HG03460 (cell line): Measurements from ENCODE around the gene FAM50B.

Source experiments
- ATAC-seq: cut with Tn5 transposase; IDR thresholded peaks from one replicate; pipeline ENCODE4 v1.9.1; 2021; ENCODE audit not compliant: unreplicated experiment

FAM50B gene

GRCh38 chr6:3819161-3820110 is 29.7 kb upstream of the FAM50B start:
- no peak for ATAC-seq

- ATAC-seq: no peak
These were observed 28.6 kb upstream of the FAM50B start for GRCh38 chr6:3820563-3820962.

DNA sequence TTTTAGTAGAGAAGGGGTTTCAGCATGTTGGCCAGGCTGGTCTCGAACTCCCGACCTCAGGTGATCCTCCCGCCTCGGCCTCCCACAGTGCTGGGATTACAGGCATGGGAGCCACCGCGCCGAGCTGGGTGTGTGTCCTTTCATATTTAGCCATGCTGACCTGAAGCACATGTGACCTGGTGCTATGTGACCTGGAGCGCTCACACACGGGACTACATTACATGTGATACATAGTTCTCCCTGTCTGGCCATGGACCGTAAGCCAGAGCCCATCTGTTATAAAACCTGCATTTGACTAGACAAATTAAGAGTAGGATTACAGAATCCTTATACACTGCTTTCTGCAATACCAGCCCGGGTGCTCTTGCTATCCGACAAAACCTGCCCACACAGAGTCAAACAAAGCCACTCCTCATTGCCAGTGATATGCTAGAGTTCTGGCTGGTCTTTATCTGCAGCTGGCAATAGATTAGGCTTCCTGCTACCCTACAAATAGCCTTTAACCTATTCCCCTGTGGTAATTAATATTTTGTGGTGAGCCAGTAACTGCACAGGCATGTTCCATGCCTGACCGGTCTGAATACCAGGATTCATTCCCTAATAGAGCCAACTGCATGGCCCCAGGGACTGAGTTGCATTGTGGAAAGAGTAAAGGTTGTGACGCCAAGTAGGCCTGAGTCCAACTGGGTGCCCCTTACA is 26.3 kb upstream of the FAM50B start:
- no peak for ATAC-seq

GRCh38 chr6:3823671-3824070 is 25.5 kb upstream of the FAM50B start:
- no peak for ATAC-seq

DNA sequence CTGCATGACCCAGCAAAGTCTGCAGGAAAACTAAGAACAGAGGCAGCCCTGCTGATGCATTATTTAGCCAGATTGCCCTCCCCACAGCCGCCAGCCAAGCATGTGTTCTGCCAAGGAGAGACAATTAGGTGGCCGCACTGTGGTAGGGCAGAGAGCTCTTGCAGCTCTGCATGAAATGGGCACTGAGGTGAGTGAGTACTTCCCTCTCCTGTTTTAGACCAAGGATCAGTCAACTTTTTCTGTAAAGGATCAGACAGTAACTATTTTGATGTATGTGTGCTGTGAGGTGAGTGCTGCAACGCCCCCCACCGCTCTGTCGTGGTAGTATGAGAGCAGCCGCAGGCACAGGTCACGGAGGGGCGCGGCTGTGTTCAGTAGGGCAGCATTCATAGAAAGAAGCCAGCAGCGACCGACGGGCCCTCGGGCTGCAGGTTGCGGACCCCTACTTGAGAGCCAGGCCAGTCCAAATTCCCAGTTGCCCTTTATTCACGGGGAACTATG is 23.8 kb upstream of the FAM50B start:
- ATAC-seq: no peak

DNA sequence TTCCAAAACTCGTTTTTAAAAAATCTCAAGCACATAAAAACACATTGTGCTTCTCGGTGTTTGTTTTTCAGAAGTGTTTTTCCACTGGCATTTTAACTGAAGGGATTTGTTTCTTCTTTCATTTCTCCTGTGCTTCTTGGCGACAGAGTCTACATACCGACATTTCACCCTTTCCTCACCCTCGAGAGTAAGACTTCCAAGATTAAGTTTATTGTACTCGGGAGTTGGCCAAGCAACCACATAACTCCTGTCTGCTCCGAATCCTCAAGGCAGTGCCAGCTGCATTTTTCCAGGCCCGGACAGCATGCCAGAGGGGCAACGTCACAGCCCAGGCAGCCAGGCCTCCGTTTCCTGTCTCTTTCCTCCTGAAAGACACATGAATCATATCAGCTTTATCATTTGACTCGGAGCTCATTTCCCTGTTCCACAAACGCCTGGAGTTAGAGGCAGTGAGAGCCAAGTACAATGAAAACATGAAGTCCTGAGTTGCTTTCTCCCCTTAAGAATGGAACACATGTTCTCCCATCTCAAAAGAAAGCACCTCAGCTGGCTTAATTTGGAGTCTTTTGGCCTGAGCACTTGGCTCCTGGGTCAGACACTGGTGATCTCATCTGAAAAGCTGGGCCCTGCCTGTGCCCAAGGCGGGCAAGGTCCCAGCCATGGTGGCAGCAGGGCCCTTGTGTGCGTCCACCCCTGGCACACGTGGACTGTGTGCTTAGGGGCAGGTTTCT is 23.2 kb upstream of the FAM50B start:
- ATAC-seq: no peak

DNA sequence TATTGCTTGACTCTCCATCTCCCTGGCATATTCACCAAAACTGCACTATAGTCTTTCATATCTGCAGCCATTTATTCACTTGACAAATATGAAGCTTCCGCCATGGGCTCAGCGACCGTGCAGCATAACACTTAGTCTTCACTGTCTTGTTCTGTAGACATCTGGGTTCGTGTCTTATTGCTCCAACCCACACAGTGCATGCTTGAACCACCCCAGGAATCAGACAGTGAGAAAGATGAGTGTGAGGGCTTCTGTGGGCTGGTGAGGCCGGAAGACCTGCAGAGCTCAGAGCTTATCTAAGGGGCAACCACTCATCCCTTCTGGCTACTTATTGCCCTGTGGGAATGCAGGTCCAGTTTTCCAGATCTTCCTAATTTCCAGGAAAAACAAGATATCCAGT is 19.9 kb upstream of the FAM50B start:
- ATAC-seq: no peak

DNA sequence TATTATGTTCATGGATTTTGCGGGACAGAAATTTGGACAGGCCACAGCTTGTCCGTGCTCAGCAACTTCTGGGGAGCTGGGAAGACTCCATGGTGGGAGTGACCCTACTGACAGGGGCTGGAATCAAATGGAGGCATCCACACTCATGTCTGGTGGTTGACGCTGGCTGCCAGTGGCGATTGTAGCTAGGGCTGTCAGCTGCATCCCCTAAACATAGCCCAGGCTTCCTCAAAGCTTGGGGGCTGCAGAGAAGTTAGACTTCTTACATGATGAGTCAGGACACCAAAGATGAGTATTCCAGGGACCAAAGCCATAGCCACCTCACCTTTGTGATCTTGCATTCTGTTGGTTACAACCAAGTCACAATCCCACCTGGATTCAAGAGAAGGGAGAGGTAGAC is 18.4 kb upstream of the FAM50B start:
- ATAC-seq: no peak

GRCh38 chr6:3831761-3832530 is 17.2 kb upstream of the FAM50B start:
- ATAC-seq: no peak

DNA sequence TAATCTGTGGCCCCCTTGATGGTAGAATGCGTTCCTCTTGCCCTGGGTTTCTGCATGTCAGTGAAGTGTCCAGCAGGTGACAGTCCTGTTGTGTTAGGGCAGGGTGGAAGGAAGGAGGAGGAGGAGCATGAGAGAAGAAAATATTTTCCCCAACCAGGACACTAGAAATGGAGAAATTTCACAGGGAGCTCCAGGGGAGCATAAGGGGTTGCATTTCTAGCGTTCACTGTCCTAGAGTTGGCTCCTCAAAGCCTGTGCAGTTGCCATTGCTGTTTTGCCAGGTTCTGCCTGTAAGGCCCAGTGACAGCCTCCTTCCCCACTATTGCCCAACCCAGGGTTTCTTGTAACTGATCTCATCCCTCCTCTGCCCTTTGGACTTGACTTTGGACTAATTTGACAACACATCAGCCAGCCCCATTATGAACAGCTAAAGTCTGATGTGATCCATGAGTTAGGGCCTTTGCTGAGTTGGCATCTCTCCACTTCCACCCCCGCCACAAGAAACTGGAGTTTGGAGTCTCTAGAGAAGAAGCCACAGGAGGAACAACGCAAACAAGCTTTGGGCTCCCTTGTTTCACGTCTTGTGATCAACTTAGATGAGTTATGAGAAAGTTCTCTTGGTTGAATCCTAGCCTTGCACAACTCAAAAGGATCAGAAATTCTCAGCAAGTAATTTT is 14.0 kb upstream of the FAM50B start:
- no peak for ATAC-seq

- ATAC-seq: no peak
These were observed 13.4 kb upstream of the FAM50B start for GRCh38 chr6:3835785-3836184.

GRCh38 chr6:3836566-3836965 is 12.6 kb upstream of the FAM50B start:
- ATAC-seq: no peak

DNA sequence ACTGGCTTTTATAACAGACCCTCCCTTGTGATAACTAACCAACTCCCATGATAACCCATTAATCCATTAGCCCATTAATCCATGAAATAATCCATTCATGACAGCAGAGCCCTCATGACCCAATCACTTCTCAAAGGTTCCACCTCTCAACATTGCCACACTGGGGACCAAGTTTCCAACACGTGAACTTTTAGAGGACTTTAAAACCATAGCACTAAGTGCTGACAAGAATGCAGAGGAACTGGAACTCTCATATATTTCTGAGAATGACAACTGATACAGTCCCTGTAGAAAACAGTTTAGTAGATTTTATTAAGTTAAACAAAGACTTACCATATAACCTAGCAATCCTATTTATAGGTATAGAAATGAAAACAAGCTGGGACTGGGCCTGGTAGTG is 11.4 kb upstream of the FAM50B start:
- ATAC-seq: no peak

GRCh38 chr6:3838992-3839867 is 9.9 kb upstream of the FAM50B start:
- no peak for ATAC-seq

DNA sequence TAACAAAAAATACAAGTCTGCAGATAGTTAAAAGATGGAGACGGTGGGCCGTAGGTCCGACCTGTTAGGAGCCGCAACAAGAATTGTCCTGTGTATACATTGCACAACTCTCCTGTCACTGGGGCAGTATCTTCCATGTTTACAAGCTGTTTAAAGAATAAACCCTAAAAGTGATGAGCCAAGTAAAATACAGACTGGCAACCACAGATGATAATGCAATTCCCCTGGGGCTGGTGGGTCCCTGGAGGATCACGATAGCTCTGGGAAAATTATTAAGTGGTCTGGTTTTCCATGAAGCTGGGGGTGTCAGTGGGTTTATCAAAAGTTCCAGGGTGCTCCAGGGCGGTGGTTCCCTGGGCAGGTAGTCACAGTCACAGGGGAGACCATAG is 8.1 kb upstream of the FAM50B start:
- no peak for ATAC-seq

- no peak for ATAC-seq
These were observed 7.2 kb upstream of the FAM50B start for GRCh38 chr6:3841711-3842565.

DNA sequence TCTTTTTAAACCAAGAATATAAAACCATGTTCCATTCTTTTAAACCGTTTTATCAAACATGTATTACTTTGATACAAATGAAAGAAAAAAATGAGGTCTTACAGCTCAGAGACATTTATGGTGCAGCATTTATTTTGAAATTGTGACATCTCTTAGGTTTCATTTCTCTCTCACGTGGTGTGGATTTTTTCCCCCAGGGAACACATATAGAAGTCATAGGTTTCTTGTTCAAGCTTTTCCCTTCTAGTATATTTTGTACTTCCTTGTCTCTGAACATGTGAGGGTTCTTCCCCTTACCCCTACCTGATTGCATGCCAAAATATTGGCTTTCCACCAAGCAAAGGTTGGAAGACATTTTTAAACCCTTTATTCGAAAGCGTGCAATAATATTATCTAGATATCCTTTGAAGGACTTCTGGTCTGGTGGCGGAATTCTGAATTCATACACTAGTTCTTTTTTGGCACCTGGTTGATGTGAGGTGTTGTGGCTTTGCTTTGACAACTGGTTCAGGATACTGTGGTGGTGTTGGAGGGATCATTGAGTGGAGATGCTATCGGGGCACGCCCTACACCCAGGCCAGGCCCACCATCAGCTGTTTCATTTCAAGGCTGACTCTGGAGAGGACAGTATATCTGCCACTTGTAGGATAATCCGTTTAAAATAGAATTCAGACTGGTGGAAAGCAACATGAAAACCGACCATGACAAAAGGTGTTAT is 5.6 kb upstream of the FAM50B start:
- no peak for ATAC-seq

GRCh38 chr6:3844097-3844463 is 5.1 kb upstream of the FAM50B start:
- no peak for ATAC-seq
